ENCODE results near the gene BLID. TPM values are rescaled to one million over a fixed set of nuclear protein-coding genes. Genes with fewer than 3 reads are reported as not detected.

BLID gene
- total RNA-seq, 1 experiment from 2014 or later = not detected

DNA sequence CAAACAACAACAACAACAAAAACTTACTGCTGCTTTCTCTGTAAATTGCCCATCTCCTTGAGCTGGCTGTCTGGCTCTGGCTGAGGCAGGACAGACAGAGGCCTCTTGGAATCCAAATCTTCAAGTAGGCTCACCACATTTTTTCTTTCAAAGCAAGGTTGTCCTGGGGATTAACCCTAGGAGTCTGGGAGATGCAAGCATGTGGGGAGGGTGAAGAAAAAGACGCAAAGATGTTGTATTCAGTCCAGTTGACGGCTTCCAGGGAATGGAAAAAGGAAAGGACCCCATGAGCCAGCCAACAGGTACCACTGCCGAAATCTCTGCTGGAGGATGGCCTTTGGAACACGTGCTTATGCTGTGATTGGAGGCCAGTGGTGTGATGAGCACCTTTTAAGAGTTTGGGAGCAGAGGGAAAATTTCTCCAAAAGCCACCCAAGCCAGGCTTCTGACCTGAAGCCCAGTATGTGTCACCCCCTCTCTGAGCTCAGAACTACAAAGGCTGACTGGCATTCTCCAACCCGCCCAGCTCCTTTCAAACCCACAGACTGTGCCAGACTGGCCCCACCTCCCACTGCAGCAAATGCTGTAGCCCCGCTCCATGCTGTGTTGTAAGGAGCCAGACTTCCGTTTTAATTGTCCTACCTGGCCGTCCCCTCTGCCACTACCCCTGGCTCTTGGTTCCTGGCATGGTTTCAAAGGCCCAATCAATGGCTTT is 10.8 kb downstream of the BLID start:
- POLR2A ChIA-PET = no interaction called here
- no peaks in the 10 kb centered on the region for H3K9me3 ChIP-seq
- H3K27me3 Mint-ChIP-seq (ENCODE audit: insufficient read depth, unreplicated experiment) = peaks cover 24% of the 10 kb centered on the region
- no peak overlapping the region for H3K27ac Mint-ChIP-seq (ENCODE audit: unreplicated experiment)
- intact Hi-C loops (cut with micrococcal nuclease; ENCODE audit: unreplicated experiment) = no loop called here
- no peak overlapping the region for H3K4me3 Mint-ChIP-seq (ENCODE audit: unreplicated experiment)
- TF ChIP-seq, protein P1, sequence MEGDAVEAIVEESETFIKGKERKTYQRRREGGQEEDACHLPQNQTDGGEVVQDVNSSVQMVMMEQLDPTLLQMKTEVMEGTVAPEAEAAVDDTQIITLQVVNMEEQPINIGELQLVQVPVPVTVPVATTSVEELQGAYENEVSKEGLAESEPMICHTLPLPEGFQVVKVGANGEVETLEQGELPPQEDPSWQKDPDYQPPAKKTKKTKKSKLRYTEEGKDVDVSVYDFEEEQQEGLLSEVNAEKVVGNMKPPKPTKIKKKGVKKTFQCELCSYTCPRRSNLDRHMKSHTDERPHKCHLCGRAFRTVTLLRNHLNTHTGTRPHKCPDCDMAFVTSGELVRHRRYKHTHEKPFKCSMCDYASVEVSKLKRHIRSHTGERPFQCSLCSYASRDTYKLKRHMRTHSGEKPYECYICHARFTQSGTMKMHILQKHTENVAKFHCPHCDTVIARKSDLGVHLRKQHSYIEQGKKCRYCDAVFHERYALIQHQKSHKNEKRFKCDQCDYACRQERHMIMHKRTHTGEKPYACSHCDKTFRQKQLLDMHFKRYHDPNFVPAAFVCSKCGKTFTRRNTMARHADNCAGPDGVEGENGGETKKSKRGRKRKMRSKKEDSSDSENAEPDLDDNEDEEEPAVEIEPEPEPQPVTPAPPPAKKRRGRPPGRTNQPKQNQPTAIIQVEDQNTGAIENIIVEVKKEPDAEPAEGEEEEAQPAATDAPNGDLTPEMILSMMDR (IDR thresholded peaks at IDR 0.05; ENCODE audit: insufficient read depth in 1 of 2, low read depth in 1 of 2, low read length in 1 of 2, severe bottlenecking in 1 of 2, unreplicated experiment in 1 of 2) = no peak
- no peaks in the 10 kb centered on the region for H3K4me1 Mint-ChIP-seq (ENCODE audit: low read depth, unreplicated experiment)
- no peak for DNase-seq
- CTCF ChIA-PET = no interaction called here
- H3K36me3 ChIP-seq (ENCODE audit: control insufficient read depth, insufficient read depth, low read length) = no peaks in the 10 kb centered on the region
- no peaks in the 10 kb centered on the region for H3K36me3 Mint-ChIP-seq (ENCODE audit: insufficient read depth, unreplicated experiment)
- peaks cover 2% of the 10 kb centered on the region for H3K27me3 ChIP-seq (replicated peaks; ENCODE audit: control insufficient read depth, insufficient read depth, low read length)
- BruUV-seq (replicated peaks) = no TSS peak
- H3K4me1 ChIP-seq = no peaks in the 10 kb centered on the region
- no peaks in the 10 kb centered on the region for H3K9me3 Mint-ChIP-seq (ENCODE audit: unreplicated experiment)
- no peak overlapping the region for H3K4me3 ChIP-seq (ENCODE audit: low read depth, low read length)

DNA sequence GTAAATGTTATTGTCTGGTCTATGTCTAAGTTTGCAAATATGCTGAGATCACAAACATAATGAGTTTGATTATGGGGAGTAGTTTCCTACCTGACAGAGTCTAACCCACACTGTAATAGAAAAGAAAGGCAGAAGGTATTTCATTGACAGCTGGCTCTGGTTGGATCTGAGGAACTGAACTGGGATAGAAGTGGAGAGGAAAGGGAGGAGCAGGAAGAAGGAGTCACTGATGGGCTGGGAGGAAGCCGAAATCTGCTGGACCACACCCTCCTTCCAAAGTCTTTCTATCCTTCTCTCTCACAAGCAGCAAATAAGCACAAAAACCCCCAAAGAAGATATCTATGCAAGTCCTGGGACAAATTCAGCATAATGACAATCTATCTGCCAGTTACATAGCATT is 11.7 kb downstream of the BLID start:
- H3K27ac Mint-ChIP-seq (ENCODE audit: unreplicated experiment) = no peak overlapping the region
- no peaks in the 10 kb centered on the region for H3K36me3 ChIP-seq (ENCODE audit: control insufficient read depth, insufficient read depth, low read length)
- TF ChIP-seq, protein P1 (IDR thresholded peaks at IDR 0.05; ENCODE audit: insufficient read depth in 1 of 2, low read depth in 1 of 2, low read length in 1 of 2, severe bottlenecking in 1 of 2, unreplicated experiment in 1 of 2) = no peak
- POLR2A ChIA-PET = no interaction called here
- BruUV-seq (replicated peaks) = no TSS peak
- no peak overlapping the region for H3K4me3 ChIP-seq (ENCODE audit: low read depth, low read length)
- H3K9me3 Mint-ChIP-seq (ENCODE audit: unreplicated experiment) = no peaks in the 10 kb centered on the region
- peaks cover 27% of the 10 kb centered on the region for H3K27me3 Mint-ChIP-seq (ENCODE audit: insufficient read depth, unreplicated experiment)
- intact Hi-C loops (cut with micrococcal nuclease; ENCODE audit: unreplicated experiment) = no loop called here
- no peaks in the 10 kb centered on the region for H3K4me1 Mint-ChIP-seq (ENCODE audit: low read depth, unreplicated experiment)
- H3K27me3 ChIP-seq (replicated peaks; ENCODE audit: control insufficient read depth, insufficient read depth, low read length) = peaks cover 2% of the 10 kb centered on the region
- H3K9me3 ChIP-seq = no peaks in the 10 kb centered on the region
- H3K4me1 ChIP-seq = no peaks in the 10 kb centered on the region
- no peak overlapping the region for H3K4me3 Mint-ChIP-seq (ENCODE audit: unreplicated experiment)
- H3K36me3 Mint-ChIP-seq (ENCODE audit: insufficient read depth, unreplicated experiment) = no peaks in the 10 kb centered on the region
- CTCF ChIA-PET = no interaction called here
- no peak for DNase-seq

DNA sequence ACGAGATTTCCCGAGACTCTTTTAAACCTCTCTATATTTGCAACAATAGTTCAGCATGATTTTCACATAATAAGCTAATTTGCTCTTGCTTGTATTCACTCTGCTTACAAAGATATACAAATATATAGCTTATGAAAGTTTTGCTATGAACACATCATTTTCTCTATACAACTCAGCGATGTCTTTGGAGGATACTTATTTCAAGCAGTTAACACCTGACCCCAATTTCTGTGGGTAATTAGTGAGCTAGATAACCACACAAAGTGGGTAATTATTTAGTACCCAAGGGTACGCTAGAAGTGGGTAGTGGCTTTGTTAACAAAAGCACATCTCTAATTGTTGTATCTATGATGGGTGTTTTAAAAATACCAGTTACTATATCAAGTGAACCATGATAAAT is 12.3 kb downstream of the BLID start:
- TF ChIP-seq, protein P1 (IDR thresholded peaks at IDR 0.05; ENCODE audit: insufficient read depth in 1 of 2, low read depth in 1 of 2, low read length in 1 of 2, severe bottlenecking in 1 of 2, unreplicated experiment in 1 of 2) = no peak
- Mint-ChIP-seq H3K4me3 (ENCODE audit: unreplicated experiment) (no peak overlapping the region), H3K27ac (ENCODE audit: unreplicated experiment) (no peak overlapping the region), H3K27me3 (ENCODE audit: insufficient read depth, unreplicated experiment) (peaks cover 27% of the 10 kb centered on the region), H3K9me3 (ENCODE audit: unreplicated experiment) (no peaks in the 10 kb centered on the region), H3K36me3 (ENCODE audit: insufficient read depth, unreplicated experiment) (no peaks in the 10 kb centered on the region), H3K4me1 (ENCODE audit: low read depth, unreplicated experiment) (no peaks in the 10 kb centered on the region)
- intact Hi-C loops (cut with micrococcal nuclease; ENCODE audit: unreplicated experiment) = no loop called here
- Histone ChIP-seq H3K9me3 (no peaks in the 10 kb centered on the region), H3K4me1 (no peaks in the 10 kb centered on the region), H3K4me3 (ENCODE audit: low read depth, low read length) (no peak overlapping the region), H3K36me3 (ENCODE audit: control insufficient read depth, insufficient read depth, low read length) (no peaks in the 10 kb centered on the region), H3K27me3 (replicated peaks; ENCODE audit: control insufficient read depth, insufficient read depth, low read length) (peaks cover 2% of the 10 kb centered on the region)
- no peak for DNase-seq
- no TSS peak for BruUV-seq (replicated peaks)
- ChIA-PET POLR2A (no interaction called here), CTCF (no interaction called here)
